ENCODE data around the gene GPR37.

DNA sequence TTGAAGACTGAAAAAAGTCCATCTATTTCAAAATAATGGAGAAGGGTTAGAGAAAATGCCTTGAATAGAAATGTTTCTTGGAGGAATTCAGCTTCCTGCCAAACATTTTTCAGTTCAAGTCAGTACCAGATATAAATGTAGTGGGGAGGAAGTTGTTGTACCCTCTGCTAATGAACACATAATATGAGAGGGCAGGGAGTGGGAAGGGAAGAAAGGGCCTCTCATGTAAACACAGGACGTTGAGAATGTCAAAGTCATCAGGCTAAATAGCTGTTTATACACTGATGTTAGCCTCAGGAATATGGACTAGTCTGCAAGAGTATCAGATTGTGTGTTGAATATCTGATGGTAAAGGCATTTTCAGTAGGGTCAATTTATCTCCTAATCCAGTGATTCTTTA, 37.0 kb downstream of the GPR37 start:
- TF ChIP-seq CTCF (IDR thresholded peaks at IDR 0.05; ENCODE audit: extremely low read depth in 1 of 2, insufficient read depth in 1 of 2, low read depth in 1 of 2, low read length in 2 of 2) (no peak), EZH2 (IDR thresholded peaks at IDR 0.05; ENCODE audit: borderline replicate concordance, low read depth, low read length, severe bottlenecking) (no peak), POLR2AphosphoS5 (IDR thresholded peaks at IDR 0.05; ENCODE audit: insufficient read depth, low read depth, low read length) (no peak), POLR2A (IDR thresholded peaks at IDR 0.05; ENCODE audit: low read depth, low read length) (no peak)
- TF ChIP-seq, protein P1, sequence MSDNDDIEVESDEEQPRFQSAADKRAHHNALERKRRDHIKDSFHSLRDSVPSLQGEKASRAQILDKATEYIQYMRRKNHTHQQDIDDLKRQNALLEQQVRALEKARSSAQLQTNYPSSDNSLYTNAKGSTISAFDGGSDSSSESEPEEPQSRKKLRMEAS (IDR thresholded peaks at IDR 0.05; ENCODE audit: insufficient read depth, insufficient read length), result no peak

Measured in endothelial cell of umbilical vein (primary cell).